ENCODE results near the gene ABLIM1.

- TF ChIP-seq CTCF (conservative IDR thresholded peaks at IDR 0.05; ENCODE audit: low read depth, low read length) (no peak), EZH2 (IDR thresholded peaks at IDR 0.05; ENCODE audit: borderline replicate concordance, low read depth, low read length, poor library complexity, severe bottlenecking) (no peak)
Measured at GRCh38 chr10:114519306-114519669, 138.8 kb downstream of the ABLIM1 start.
